ENCODE measurements around the gene COL4A2.

The COL4A2 gene

DNA sequence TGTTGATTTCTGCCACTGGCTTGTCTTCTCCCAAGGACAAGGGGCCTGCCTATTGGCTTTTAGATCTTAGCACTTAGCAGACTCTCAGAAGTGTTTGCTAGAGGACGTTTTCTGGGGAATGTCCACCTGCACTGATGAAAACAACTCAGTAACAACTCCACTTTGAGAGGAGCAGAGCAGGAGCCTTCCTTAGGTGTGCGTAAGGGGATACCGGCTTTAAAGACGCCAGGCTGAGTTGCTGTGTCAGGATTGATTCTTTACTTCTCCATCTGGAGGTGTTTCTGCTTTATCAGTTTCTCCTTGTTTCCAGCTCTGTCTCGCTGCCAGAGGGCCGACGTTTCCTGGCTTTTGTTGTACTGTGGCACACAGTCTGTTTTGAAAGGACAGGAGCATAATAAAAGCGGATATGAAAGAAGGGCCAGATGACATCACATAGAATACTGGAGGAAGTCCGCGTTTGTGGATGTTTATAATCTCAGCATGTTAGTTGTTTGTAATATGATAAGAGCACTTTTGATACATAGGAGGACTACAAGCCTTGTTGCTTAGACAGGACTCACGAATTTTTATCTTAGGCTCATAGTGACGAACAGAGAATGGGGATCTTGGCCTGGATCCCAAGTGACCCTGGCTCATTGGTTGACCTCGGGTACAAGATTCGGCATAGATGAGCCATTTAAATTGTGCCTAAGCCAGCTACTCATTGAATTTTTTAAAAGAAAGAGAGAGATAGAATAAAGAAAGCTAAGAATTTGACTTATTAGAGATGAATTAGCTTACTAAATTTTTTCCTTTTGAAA is 34.6 kb downstream of the COL4A2 start:
- no peak for DNase-seq

- DNase-seq: no peak
Observed at GRCh38 chr13:110342474-110342873, 35.4 kb downstream of the COL4A2 start.

GRCh38 chr13:110343241-110343865 is 36.3 kb downstream of the COL4A2 start:
- DNase-seq: no peak

DNA sequence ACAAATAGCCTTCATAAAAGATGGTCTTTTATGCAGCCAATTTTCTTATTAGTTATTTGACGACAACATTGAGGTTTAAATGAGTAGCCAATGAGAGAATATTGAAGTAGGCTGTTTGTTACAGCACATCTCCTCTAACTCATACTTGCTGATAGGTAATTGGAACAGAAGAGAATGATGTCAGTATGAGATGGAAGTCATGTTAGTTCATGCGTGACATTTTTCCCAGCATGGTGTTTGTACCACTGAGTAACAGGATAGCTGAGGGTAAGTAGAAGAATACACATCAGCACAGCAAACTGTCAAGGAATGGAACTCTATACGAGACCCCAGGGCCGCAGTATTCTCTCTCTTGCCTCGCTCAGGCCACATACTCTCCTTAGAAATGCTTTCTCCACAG is 37.2 kb downstream of the COL4A2 start:
- no peak for DNase-seq

DNA sequence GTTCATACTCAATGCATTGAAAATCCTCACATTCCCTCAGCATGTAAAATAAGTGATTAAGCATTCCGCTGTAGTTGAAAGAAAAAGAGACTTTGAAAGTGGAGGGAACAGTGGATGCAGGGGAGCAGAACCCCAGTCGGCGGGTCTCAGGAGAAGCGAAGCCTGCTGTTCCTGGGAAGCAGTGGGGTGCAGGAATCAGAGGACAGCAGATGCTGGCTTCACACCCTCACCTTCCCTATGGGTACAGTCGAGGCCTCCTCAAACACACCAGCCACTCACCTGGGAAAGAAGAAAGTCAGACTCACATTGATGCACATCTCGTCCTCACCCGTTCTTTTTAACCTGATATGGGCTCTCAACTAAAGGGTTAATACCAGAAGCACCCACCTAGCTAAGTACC is 38.2 kb downstream of the COL4A2 start:
- DNase-seq: no peak

DNA sequence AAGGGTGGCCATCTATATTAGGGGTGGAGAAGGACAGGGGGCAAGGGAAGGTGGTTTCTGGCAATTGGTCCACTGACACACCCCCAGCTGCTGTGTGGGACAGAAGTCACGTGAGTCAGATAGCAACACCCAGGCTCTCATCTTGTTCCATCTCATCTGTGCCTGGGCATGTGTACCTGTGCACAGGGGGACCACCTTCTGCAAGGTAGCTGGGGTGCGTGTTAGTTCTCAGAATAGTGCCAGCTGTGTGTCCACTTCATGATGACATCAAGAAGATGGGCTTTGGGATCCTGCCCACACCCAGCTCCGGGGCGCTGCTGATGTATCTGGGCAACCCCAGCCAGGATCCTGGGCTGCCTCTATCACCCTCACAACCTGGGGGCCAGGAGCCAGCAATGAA is 38.6 kb downstream of the COL4A2 start:
- no peak for DNase-seq

- DNase-seq: no peak
Observed at GRCh38 chr13:110346661-110347067, 39.6 kb downstream of the COL4A2 start.

DNA sequence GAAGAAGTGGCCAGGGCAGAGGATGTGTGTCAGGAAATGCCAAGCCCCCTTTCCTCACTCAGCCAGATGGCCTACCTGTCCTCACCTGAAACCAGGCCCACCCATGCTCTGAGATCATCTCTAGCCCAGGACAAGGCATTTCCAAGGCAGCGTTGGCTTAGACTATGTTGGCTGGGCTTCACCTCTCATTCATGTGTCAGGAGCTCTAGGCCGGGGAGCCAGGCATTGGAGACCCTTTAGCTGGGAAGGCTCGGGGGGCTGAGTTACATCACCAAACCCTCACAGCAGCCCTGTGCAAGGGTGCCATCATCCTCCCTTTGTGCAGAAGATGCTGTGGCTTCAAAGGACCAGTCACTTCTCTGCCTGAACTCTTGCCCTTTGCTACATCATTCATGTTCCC is 40.0 kb downstream of the COL4A2 start:
- DNase-seq: no peak

- no peak for DNase-seq
Observed at GRCh38 chr13:110347535-110348308, 40.6 kb downstream of the COL4A2 start.

DNA sequence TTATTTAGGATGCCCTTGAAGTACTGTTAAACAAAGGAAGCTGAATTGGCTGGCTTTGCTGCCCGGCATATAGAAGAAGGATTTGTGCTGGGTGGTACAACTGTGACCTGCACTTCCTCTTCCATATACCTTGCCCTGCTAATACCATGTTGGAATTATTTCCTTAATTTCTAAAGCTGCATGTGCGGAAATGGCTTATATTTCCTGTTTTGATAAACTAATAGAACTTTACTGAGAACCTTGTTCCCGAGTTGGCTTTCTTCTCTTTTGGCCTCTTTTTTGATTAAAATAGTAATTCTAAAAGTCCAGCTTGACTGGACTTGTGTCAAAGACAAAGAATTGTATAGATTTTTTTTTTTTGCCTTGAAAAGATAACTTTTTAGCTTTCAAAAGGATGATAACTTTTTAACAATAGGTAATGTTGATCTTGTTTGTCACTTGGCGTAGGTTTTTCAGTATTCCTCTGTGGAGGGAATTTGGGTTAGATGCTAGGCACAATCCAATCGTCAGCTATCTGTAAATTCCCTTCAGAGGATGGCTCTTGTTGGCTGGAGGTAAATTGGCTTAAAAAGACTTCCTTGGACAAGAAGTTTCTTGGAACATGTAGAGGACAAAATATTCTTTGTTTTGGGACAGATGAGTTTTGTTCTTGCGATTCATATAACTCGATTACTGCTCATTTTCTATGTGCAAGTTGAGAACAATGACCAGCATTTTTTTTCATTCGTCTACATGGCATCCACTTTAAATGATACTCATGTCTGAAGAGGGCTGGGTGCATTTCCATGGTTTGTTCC is 41.4 kb downstream of the COL4A2 start:
- no peak for DNase-seq

- no peak for DNase-seq
Observed at GRCh38 chr13:110349239-110349638, 42.2 kb downstream of the COL4A2 start.

- DNase-seq: no peak
Observed at GRCh38 chr13:110350049-110350448, 43.0 kb downstream of the COL4A2 start.

- no peak for DNase-seq
Observed at GRCh38 chr13:110350509-110350908, 43.4 kb downstream of the COL4A2 start.

GRCh38 chr13:110351636-110352420 is 44.7 kb downstream of the COL4A2 start:
- DNase-seq: no peak

- DNase-seq: no peak
Observed at GRCh38 chr13:110352735-110353134, 45.7 kb downstream of the COL4A2 start.

GRCh38 chr13:110353339-110353977 is 46.4 kb downstream of the COL4A2 start:
- no peak for DNase-seq

DNA sequence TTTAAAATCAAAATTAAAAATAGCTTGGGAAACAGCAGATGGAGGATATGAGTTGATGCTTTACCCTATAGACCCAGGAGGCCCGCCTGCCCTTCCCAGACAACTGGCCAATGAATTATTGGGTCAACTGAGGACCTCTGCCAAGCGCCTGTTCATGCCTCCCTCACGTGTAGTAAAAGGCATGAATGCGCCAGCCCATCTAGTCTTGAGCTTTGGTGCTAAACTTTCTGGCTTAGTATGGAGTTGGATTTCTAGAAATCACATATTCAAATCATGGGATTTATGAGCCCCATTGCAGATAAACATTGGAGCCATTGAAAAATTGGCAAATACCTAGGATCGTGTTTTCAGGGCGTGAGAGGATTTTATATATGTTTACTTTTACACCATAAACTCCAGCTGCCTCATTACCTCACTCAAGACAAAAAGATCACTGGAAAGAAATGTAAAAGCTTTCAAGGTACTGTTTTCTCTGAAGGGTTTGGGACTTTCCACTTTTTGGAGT is 47.1 kb downstream of the COL4A2 start:
- DNase-seq: no peak

DNA sequence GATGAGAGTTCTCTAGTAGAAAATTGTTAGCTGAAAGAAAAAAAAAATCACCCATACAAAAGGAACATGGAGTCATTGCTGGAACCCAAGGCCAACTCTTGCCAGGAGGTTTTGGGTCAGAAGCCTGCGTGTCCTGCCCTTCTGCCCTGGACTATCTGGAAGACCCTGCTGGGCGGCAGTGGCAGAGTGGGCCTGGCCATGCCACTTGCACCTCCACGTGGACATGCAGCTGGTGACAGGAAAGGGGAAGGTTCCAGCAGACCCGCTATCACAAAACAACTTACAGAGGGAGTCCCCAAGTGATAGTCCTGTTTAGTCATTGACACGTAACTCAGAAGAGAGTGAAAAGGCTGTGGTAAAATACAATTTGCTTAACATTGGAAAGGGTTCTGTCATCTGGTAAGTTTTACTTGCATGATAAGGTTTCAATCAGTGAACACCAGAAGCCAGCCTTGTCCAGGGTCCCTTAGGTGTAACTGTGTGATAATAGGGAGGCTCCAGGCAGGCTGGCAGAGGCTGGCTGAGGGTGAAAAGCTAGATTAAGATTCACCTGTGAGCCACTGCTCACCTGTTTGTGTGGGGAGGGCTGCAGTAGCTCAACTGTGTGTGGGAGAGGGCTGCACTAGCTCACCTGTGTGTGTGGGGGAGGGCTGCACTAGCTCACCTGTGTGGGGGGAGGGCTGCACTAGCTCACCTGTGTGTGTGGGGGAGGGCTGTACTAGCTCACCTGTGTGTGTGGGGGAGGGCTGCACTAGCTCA is 47.8 kb downstream of the COL4A2 start:
- DNase-seq: no peak

DNA sequence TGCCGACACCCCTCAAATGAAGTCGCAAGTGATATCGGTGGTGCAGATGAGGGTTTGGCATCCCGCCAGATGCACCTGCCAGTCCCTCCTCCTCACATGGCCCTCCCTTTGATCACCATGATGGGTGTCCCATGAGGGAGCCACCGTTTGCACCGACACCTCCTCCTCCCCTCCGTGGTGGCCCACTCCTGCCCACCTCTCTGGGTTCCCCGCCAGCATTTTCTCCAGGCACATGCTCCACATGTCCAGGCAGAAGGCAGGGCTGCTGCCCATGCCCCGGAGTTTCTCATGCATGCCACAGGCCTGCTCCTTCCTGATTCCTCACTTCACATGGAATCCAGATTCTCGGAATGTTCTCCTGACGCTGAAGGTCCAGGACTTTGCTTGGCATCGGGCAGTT is 49.3 kb downstream of the COL4A2 start:
- DNase-seq: no peak

GRCh38 chr13:110358381-110358780 is 51.3 kb downstream of the COL4A2 start:
- no peak for DNase-seq

DNA sequence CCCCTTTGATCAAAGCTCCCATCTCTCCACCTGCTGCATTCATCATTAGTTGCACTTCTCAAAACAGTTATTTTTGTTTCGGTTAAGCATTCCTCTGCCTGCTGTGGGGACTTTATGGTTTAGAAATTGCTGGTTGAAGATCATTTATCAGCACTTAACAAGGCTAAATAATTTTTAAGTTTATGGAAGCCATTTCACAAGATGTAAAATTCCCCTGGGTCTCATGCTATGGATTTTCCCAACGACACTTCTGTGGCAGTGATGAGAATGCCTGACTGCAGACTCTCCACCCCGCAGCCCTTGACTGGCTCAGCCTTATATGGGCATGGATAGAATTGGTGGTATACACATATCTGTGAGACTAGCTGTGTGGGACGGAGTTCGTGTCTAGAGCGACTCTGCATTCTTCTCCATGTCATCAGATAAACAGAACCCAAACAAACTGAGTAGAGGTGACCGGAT is 52.8 kb downstream of the COL4A2 start:
- no peak for DNase-seq
